Suprapubic skin (tissue), 3 donors: ENCODE measurements around the gene ZNF182.
"Not testable (repeated sequence)": the region's sequence is repeated elsewhere in the genome, so short reads cannot be mapped to it uniquely, and the experiment has no call there.

Experiments used
- POLR2A ChIP-seq, 2 donors: fragments of 450-650 bp; IDR thresholded peaks; one replicate each; pipeline ENCODE4 v1.6.1; 2017; ENCODE audit warnings: antibody characterized with exemption in 2 of 2, mild to moderate bottlenecking in 2 of 2, moderate library complexity in 2 of 2
- TF ChIP-seq, protein P1 (sequence below), 2 donors: fragments of 200-600 bp in 1 of 2; fragments of 450-650 bp in 1 of 2; sonication (generic) in 1 of 2; IDR thresholded peaks; one replicate each; pipeline ENCODE4 v1.5.1; 2016 to 2019; ENCODE audit warnings: antibody characterized with exemption in 2 of 2, mild to moderate bottlenecking in 1 of 2, moderate library complexity in 1 of 2

DNA sequence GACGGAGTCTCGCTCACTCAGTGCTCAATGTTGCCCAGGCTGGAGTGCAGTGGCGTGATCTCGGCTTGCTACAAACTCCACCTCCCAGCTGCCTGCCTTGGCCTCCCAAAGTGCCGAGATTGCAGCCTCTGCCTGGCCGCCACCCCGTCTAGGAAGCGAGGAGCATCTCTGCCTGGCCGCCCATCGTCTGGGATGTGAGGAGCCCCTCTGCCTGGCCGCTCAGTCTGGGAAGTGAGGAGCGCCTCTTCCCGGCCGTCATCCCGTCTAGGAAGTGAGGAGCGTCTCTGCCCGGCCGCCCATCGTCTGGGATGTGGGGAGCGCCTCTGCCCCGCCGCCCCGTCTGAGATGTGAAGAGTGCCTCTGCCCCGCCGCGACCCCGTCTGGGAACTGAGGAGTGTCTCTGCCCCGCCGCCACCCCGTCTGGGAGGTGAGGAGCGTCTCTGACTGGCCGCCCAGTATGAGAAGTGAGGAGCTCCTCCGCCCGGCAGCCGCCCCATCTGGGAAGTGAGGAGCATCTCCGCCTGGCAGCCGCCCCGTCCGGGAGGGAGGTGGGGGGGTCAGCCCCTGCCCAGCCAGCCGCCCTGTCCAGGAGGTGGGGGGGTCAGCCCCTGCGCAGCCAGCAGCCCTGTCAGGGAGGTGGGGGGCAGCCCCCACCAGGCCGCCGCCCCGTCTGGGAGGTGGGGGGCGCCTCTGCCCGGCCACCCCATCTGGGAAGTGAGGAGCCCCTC is 13.0 kb upstream of the ZNF182 start:
- TF ChIP-seq, protein P1, sequence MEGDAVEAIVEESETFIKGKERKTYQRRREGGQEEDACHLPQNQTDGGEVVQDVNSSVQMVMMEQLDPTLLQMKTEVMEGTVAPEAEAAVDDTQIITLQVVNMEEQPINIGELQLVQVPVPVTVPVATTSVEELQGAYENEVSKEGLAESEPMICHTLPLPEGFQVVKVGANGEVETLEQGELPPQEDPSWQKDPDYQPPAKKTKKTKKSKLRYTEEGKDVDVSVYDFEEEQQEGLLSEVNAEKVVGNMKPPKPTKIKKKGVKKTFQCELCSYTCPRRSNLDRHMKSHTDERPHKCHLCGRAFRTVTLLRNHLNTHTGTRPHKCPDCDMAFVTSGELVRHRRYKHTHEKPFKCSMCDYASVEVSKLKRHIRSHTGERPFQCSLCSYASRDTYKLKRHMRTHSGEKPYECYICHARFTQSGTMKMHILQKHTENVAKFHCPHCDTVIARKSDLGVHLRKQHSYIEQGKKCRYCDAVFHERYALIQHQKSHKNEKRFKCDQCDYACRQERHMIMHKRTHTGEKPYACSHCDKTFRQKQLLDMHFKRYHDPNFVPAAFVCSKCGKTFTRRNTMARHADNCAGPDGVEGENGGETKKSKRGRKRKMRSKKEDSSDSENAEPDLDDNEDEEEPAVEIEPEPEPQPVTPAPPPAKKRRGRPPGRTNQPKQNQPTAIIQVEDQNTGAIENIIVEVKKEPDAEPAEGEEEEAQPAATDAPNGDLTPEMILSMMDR (IDR thresholded peaks at IDR 0.05) = not testable (repeated sequence)
- TF ChIP-seq POLR2A (IDR thresholded peaks at IDR 0.05) = not testable (repeated sequence)
